Measurements from ENCODE around the gene NRTN.
"Not testable (repeated sequence)": the region's sequence is repeated elsewhere in the genome, so short reads cannot be mapped to it uniquely, and the experiment has no call there.

NRTN gene

DNA sequence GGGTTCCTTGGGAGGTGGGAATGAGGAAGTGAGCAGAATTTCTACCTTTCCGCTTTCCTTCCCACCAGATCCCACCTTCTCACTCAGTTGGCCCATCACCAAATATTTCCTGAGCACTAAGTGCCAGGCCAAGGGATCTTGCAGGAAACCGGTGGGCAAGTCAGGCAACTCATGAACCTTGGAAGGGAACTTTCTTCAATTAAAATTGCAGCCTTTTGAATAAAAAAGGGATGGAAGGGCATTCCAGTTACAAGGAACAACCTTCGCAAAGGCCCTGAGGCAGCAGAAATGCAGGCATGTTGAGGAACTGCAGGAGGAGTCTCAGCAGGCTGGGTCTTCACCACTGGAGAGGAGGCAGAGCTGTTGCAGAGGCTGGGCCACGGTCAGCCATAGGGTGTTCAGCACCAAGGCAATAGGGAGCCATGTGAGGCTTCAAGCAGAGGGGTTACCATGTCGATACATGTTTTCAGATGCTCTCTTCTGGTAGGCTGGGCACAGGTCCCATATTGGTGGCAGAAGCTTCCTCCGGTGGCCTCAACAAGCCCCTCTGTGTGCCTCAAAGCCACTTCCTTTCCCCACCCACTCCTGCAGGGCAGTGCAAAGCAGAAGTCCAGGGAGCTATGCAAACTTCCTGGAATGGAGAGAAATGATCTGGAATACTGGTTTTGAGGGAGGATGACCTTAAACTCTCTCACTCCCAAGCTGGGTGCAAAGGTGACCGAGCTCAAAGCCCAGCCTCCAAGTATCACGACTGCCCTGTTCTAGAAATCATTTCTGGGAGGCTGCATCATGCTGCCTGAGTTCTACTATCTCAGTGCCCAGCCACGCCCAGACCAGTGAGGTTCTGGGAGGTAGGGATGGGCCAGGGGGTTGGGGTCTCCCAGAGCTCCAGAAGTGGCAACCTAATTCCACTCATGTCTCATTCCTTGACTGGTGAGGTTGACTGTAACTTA lies 34.5 kb downstream of the NRTN start, which contains the start of gene FUT6:
TSS of gene FUT6 (minus strand) at position 638 of the 953 bp plus-strand sequence. CDS start 7,135 bp downstream, outside the sequence.
- DNase-seq: no peak

DNA sequence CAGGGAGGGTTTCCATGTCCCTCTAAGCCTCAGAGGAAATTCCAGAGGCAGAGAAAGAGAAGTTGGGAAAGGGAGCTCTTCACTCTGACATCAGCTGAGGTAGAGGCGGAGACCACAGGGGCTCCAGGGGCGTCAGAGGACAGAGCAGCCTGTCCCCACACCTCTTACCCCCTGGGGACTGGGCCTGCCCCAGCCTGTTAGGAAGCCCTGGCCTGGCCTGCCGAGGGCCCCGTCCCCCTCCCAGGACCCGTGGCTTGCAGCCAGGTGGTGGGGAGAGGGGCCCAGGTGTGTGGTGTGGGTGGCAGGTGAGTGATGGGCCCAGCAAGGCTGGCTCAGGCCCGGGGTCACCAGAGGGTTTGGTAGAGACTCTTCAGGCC lies 36.9 kb downstream of the NRTN start:
- DNase-seq: not testable (repeated sequence)

DNA sequence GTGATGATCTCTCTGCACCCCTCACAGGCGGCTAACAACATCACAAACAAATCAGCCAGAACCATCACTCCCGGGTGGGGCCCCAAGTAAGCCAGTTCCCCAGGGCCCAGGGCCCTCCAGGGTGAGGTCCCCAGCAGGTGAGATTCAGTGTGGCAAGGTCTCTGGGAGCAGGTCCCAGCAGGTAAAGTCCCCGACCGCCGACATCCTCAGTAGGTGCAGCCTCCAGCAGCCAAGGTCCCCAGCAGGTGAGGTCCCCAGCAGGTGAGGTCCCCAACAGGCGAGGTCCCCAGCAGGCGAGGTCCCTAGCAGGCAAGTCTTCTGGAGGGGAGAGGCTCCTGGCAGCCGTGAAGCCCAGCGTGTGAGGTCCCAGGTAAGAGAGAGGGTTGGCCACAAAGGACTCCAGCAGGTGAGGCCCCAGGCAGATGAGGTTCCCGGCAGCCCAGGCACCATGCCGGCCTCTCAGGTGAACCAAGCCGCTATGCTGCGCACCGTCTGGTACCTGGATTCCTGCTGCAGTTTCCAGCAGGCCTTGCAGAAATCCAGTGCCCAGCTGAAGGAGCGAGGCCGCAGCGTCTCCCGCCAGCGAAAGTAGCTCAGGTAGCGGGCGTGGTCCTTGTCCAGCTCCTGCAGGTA lies 38.5 kb downstream of the NRTN start:
- no peak for DNase-seq

DNA sequence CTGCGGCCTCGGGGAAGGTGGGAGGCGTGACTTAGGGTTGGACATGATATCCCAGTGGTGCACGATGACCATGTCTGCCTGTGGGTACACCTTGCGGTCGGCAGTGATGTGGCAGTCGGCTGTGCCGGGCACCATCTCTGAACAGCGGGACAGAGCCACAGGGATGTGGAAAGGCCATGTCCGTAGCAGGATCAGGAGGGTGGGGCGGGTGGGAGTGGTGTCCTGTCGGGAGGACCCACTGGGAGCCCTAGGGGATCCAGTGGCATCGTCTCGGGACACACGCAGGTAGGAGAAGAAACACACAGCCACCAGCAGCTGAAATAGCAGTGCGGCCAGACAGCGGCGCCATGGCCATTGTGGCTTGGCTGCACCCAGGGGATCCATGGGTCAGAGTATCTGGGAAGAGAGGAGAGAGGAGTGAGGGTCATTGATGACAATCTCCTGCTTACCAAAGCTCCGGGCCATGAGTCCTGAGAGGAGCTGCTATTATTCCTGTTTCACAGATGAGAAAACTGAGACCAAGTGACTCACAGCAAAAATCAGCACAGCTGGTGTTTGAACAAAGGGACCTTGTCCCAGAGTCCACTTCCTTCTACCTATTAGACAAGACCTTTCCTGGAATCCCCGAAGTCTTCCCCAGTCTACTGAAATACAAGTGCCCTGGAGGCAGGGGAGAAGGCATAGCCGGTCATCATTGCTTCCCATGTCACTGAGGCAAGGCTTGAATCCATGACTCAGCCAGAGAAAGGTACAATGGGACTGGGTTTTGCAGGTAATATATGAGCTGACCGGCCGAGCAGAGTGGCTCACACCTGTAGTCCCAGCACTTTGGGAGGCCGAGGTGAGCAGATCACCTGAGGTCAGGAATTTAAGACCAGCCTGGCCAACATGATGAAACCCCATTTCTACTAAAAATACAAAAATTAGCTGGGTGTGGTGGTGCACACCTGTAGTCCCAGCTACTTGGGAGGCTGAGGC lies 39.9 kb downstream of the NRTN start:
- DNase-seq: no peak

DNA sequence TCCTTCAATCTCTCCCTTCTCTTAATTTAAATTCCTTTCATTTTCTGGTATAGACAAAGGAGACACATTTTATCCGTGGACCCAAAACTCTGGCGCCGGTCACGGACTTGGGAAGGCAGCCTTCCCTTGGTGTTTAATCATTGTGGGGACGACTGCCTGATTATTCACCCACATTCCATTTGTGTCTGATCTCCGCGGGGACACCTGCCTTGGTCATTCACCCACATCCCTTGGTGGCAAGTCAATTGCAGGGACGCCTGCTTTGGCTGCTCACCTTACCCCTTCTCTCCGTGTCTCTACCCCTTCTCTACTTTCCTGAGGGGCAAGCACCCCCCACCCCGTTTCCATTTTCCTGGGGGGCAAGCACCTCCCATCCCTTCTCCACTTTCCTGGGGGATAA lies 43.0 kb downstream of the NRTN start:
- DNase-seq: not testable (repeated sequence)

GRCh38 chr19:5848621-5849020 lies 43.8 kb downstream of the NRTN start:
- DNase-seq: not testable (repeated sequence)

DNA sequence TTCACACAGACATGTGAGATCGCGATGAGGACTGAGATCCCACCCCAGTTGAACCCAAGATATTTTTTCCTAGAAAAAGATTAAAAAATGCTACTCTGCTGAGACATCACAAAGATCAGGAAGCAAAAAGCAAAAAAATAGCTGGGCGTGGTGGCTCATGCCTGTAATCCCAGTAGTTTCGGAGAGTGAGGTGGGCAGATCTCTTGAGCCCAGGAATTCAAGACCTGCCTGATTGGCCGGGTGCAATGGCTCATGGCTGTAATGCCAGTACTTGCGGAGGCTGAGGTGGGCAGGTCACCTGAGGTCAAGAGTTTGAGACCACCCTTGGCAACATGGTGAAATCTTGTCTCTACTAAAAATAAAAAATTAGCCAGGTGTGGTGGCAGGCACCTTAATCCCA lies 45.3 kb downstream of the NRTN start:
- DNase-seq: no peak

DNA sequence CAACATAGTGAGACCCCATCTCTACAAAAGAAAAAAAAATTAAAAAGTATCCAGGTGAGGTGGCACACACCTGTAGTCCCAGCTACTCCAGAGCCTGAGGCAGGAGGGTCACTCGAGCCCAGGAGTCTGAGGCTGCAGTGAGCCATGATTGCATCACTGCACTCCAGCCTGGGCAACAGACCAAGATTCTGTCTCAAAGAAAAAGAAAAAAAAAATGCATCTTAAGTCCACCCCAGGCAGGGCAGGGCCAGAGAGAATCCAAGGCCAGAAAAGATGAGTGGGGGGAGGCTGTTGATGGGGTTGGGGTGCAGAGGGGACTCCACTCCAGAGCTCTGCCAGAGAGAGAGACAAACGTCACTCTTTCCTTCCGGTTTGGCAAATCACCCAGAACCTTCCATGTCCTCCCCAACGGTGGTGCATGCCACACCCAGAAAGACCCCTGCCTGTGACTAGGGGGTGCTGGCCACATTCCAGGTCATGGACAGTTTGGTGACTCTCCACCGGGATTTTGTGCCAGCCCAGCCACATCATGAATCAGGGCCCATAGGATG lies 46.0 kb downstream of the NRTN start:
- DNase-seq: no peak

- no peak for DNase-seq
Observed at GRCh38 chr19:5851302-5851701, 46.4 kb downstream of the NRTN start, which contains the start of gene FUT3. TSS of gene FUT3 (minus strand) at chr19:5851449.

- not testable (repeated sequence) for DNase-seq
Observed at GRCh38 chr19:5854121-5854520, 49.3 kb downstream of the NRTN start.

- DNase-seq: not testable (repeated sequence)
Observed at GRCh38 chr19:5855151-5855550, 50.3 kb downstream of the NRTN start.

DNA sequence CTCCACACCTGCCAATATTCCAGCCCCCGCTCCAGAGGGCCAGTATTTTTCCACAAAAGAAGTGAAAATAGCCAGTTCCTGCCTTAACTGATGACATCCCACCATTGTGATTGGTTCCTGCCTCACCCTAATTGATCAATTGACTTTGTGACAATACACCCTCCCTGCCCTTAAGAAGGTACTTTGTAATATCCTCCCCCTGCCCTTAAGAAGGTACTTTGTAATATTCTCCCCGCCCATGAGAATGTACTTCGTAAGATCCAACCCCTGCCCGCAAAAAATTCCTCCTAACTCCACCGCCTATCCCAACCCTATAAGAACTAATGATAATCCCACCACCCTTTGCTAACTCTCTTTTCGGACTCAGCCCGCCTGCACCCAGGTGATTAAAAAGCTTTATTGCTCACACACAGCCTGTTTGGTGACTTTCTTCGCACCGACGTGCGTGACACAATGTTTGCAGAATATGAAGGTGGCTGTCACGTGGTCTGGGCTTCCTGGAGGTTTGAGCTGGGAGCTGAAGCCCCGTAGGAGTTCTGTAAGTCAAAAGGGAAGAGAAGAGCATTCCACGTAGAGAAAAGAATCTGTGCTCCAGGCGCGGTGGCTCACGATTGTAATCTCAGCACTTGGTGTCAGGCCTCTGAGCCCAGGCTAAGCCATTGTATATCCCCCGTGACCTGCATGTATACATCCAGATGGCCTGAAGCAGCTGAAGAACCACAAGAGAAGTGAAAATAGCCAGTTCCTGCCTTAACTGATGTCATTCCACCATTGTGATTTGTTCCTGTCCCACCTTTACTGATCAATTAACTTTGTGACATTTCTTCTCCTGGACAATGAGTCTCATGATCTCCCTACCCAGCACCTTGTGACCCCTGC lies 52.6 kb downstream of the NRTN start:
- DNase-seq: no peak

GRCh38 chr19:5863030-5863665 lies 58.3 kb downstream of the NRTN start:
- no peak for DNase-seq

DNA sequence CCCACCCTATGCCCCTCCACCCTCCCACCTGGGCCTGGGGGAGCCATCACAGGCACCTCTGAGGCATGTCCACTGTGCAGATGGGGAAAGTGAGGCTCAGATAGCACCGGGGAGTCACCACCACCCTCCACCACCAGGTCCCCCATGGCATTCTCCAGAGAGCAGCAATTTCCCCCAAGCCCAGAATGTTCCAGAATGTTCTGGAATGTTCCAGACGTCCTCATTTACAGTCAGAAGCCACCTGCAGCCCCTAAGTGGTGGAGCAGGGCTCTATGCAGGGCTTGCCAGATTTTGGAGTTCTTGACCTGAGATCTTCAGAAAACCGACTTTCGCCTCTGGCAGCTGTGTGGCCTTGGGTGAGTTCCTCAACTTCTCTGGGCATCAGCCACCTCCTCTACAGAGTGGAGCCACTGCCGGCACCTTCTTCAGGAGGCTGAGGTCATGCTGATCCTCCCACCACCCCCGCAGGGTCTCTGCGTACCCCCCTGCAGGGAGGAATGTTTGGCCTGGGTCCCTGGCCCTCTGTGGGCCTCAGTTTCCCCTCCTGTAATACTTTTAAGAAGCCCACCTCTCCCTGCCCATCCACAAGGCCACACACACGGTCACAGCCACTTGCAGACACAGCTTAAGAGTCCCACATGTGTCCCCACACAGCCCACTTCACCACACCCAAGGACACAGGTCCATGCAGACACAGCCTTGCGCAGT lies 59.3 kb downstream of the NRTN start:
- no peak for DNase-seq

- no peak for DNase-seq
Observed at GRCh38 chr19:5864725-5865486, 60.0 kb downstream of the NRTN start.

GRCh38 chr19:5865772-5866171 lies 60.9 kb downstream of the NRTN start:
- no peak for DNase-seq

GRCh38 chr19:5867201-5868136 lies 62.6 kb downstream of the NRTN start:
- no peak for DNase-seq

DNA sequence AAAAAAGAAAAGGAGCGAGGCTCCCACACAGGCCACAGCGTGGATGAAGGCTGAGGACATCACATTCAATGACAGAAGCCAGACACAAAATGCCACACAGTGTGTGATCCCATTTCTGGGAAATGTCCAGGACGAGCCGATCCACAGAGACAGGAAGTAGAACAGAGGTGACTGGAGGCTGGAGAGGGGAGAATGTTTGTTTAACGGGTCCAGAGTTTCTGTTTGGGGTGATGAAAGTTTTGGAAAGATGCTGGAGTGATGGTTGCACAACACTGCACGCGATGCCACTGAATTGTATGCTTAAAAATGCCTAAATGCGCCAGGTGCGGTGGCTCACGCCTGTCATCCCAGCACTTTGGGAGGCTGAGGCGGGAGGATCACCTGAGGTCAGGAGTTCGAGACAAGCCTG lies 66.1 kb downstream of the NRTN start:
- DNase-seq: no peak

Measured in CD4-positive, alpha-beta T cell treated with Interleukin-12 subunit alpha and Interleukin-12 subunit beta, for 1 hour (primary cell).